Stimulated activated CD8-positive, alpha-beta memory T cell treated with anti-CD3 and anti-CD28 coated beads, Interleukin-4, amount 100 ng/mL, for 1 hour (primary cell): ENCODE results near the gene ZPLD1.

ENCODE experiments used
- DNase-seq, 2 donors: peaks; one replicate each; pipeline ENCODE4 v3.0.0-alpha.2; 2020; ENCODE audit warnings: low read depth in 2 of 2, low spot score in 1 of 2

Gene ZPLD1

DNA sequence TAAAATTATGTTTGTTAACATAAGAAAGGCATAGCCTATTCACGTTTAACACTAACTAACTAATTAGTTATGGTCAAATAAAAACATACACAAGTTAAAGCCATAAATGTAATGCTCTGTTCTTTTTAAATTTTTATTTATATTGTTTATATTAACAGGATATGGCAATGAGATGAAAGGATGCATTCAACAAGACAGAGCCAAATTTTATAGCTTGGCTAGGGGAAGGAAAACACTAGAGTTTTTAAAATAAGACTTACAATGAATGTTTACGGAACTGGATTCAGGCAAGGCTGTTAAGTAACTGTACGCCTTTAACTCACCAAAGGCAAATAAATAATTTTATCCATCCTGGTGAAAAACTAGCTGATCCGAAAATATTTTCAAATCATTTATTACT lies 86.4 kb downstream of the ZPLD1 start:
- no peak for DNase-seq

DNA sequence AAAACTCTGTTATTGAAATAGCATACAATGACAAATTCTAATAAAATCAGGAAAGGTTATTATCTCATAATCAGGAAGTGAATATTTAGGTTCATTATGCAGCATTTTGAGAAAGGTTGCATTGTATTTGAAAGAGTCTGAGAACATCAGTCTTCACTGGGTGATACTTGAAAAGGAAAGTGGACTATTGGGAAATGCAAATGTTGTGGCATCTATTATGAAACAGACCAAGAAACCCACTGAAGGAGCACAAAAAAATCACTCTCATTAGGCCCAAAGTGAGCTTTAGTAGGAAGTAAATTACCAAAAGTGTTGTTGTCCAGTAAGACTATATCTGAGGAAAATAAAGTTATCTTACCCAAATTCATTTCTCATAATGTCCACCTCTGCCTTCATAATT lies 90.8 kb downstream of the ZPLD1 start:
- no peak for DNase-seq

DNA sequence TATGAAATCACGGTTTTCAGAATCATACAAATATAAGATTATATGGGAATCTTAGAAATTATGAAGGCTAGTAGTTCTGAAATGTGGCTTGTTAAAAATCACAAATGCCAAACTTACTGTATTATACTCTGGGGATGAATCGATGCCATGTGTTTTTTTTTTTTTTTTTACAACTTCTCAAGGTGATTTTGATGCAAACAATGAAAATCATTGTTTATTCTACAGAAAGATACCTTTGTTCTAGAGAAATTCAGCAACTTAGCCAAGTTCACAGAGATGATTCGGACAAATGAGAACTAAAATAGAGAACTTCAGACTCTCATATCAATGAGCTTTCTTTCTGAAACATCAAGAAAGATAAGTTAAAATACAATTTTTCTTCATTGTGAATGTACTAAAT lies 92.0 kb downstream of the ZPLD1 start:
- DNase-seq, result no peak

DNA sequence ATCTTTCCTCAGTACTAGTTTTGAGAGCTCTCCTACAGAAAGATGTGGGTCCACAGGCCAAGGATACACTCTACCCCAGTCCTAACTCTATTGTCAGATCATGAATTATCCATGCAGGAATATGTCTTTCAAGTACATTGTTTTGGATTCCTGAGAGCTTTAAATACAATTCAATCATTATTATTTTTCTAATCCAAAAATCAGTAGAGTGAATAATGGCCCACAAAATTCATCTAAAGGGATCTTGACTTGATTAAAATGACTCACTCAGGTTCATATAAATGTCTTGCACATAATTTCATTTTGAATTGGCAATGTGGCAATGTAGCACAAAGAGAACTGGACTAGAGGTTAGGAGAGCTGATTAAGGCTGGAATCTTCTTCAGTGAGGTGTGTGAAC lies 93.9 kb downstream of the ZPLD1 start:
- no peak for DNase-seq
